Astrocyte (in vitro differentiated cells and primary cell): ENCODE data around the gene FHL1.

Source experiments
- EZH2 ChIP-seq: IDR thresholded peaks from 2 replicates; pipeline ENCODE4 v1.6.1; 2012; ENCODE audit warnings: mild to moderate bottlenecking, low read length, inconsistent platforms; ENCODE audit not compliant: insufficient read depth
- TF ChIP-seq, protein P1 (sequence below): IDR thresholded peaks from 2 replicates; pipeline ENCODE4 v1.5.1; 2011; ENCODE audit warnings: low read depth, mild to moderate bottlenecking, inconsistent platforms, low read length, moderate library complexity; ENCODE audit not compliant: insufficient read depth

DNA sequence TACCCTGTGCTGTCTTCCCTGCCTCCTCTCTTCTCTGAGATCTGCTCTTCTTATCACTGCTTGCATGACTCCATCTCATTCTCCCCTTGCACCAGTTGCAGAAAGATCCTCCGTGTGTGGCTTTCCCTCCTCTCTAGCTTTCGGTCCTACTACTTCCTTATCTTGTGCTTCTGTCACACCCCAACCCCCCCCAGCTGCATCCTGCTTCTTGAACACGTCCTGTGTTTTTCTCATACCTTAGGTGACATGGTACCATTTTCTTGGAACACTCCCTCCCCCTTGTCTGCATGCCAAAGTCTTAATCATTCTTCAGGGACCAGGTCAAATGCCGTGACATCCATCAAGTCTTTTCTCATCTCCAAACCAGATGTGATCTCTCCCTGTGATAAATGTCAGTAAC is 46.4 kb downstream of the FHL1 start:
- TF ChIP-seq, protein P1, sequence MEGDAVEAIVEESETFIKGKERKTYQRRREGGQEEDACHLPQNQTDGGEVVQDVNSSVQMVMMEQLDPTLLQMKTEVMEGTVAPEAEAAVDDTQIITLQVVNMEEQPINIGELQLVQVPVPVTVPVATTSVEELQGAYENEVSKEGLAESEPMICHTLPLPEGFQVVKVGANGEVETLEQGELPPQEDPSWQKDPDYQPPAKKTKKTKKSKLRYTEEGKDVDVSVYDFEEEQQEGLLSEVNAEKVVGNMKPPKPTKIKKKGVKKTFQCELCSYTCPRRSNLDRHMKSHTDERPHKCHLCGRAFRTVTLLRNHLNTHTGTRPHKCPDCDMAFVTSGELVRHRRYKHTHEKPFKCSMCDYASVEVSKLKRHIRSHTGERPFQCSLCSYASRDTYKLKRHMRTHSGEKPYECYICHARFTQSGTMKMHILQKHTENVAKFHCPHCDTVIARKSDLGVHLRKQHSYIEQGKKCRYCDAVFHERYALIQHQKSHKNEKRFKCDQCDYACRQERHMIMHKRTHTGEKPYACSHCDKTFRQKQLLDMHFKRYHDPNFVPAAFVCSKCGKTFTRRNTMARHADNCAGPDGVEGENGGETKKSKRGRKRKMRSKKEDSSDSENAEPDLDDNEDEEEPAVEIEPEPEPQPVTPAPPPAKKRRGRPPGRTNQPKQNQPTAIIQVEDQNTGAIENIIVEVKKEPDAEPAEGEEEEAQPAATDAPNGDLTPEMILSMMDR: no peak
- TF ChIP-seq EZH2: no peak
